HG03571 (cell line): ENCODE measurements around the gene VDAC2.

Source experiments
- ATAC-seq: cut with Tn5 transposase; IDR thresholded peaks from one replicate; pipeline ENCODE4 v1.9.1; 2021; ENCODE audit not compliant: unreplicated experiment

The VDAC2 gene

GRCh38 chr10:75247797-75248196 lies 37.2 kb downstream of the VDAC2 start:
- no peak for ATAC-seq

- no peak for ATAC-seq
Measured at GRCh38 chr10:75250934-75251333, 40.3 kb downstream of the VDAC2 start.

GRCh38 chr10:75253281-75254220 lies 43.0 kb downstream of the VDAC2 start:
- no peak for ATAC-seq

GRCh38 chr10:75254739-75255138 lies 44.1 kb downstream of the VDAC2 start:
- no peak for ATAC-seq

GRCh38 chr10:75260990-75261389 lies 50.4 kb downstream of the VDAC2 start:
- no peak for ATAC-seq

- ATAC-seq = no peak
Measured at GRCh38 chr10:75261813-75262705, 51.5 kb downstream of the VDAC2 start.

- no peak for ATAC-seq
Measured at GRCh38 chr10:75263806-75264205, 53.2 kb downstream of the VDAC2 start.

- ATAC-seq = no peak
Measured at GRCh38 chr10:75265856-75266255, 55.3 kb downstream of the VDAC2 start.

GRCh38 chr10:75266945-75267344 lies 56.3 kb downstream of the VDAC2 start:
- ATAC-seq = no peak

GRCh38 chr10:75269605-75270004 lies 59.0 kb downstream of the VDAC2 start:
- ATAC-seq = no peak

GRCh38 chr10:75272094-75272493 lies 61.5 kb downstream of the VDAC2 start:
- no peak for ATAC-seq

- ATAC-seq = no peak
Measured at GRCh38 chr10:75272896-75273295, 62.3 kb downstream of the VDAC2 start.

- no peak for ATAC-seq
Measured at GRCh38 chr10:75276069-75276872, 65.7 kb downstream of the VDAC2 start.

- ATAC-seq = no peak
Measured at GRCh38 chr10:75280236-75280635, 69.6 kb downstream of the VDAC2 start.
